ENCODE measurements around the gene PCDHGA7. TPM values are rescaled to one million over a fixed set of nuclear protein-coding genes. Genes with fewer than 3 reads are reported as not detected.
A peak's percentile ranks its signal among the peaks of the same experiment; 100 is the strongest.
"Not testable (repeated sequence)": the region's sequence is repeated elsewhere in the genome, so short reads cannot be mapped to it uniquely, and the experiment has no call there.

PCDHGA7 gene
- polyA plus RNA-seq, 1 donor (not counting 4 experiments of a cell fraction or from before 2014, with no cell fraction given) = 0.13 TPM

GRCh38 chr5:141384471-141385267, 2.1 kb downstream of the PCDHGA7 start:
- dilution Hi-C loops (cut with MboI; ENCODE audit: extremely low pct_ligation_motif_present, low sequenced_read_pairs) = no loop called here
- DNase-seq (ENCODE audit: low read depth, low spot score) (no peak), FAIRE-seq (no peak)
- TF ChIP-seq CTCF (optimal IDR thresholded peaks at IDR 0.05 in 1 of 3, IDR thresholded peaks at IDR 0.05 in 1 of 3, conservative IDR thresholded peaks at IDR 0.05 in 1 of 3; ENCODE audit: extremely low read depth in 1 of 3, insufficient read depth in 2 of 3, low read length in 3 of 3) (no peak), EZH2 (IDR thresholded peaks at IDR 0.05; ENCODE audit: low read length) (no peak)
- H3K79me2 ChIP-seq (ENCODE audit: control insufficient read depth, insufficient read depth, low read length) = no peaks in the 10 kb centered on the region
- no peaks in the 10 kb centered on the region for H3K36me3 ChIP-seq (ENCODE audit: control insufficient read depth in 2 of 2, extremely low read depth in 1 of 2, insufficient read depth in 2 of 2, low read length in 2 of 2)
- peaks cover 12% of the 10 kb centered on the region for H3K9me3 ChIP-seq (ENCODE audit: control insufficient read depth, low read depth, low read length)
- no peak overlapping the region for H3K27ac ChIP-seq (ENCODE audit: control insufficient read depth, insufficient read depth, low read length)
- H3K4me1 ChIP-seq (ENCODE audit: control insufficient read depth, extremely low read depth, insufficient read depth, low read length) = no peaks in the 10 kb centered on the region
- H3K9me1 ChIP-seq (ENCODE audit: control insufficient read depth, extremely low read depth, insufficient read depth, low read length) = no peaks in the 10 kb centered on the region
- H3K4me3 ChIP-seq (ENCODE audit: control insufficient read depth in 2 of 3, extremely low read depth in 1 of 3, insufficient read depth in 2 of 3, low read depth in 1 of 3, low read length in 3 of 3) = no peak overlapping the region
- no peak overlapping the region for H3K4me2 ChIP-seq (ENCODE audit: control insufficient read depth, extremely low read depth, insufficient read depth, low read depth, low read length)
- no peak overlapping the region for H3K9ac ChIP-seq (ENCODE audit: control insufficient read depth, extremely low read depth, insufficient read depth, low read length)
- peaks cover 8% of the 10 kb centered on the region for H3K27me3 ChIP-seq (ENCODE audit: control insufficient read depth, extremely low read depth, insufficient read depth, low read length)
- no peaks in the 10 kb centered on the region for H4K20me1 ChIP-seq (ENCODE audit: control insufficient read depth, extremely low read depth, insufficient read depth, low read length)
- H2AFZ ChIP-seq (ENCODE audit: control insufficient read depth, low read length) = no peak overlapping the region

GRCh38 chr5:141387557-141388311, 5.2 kb downstream of the PCDHGA7 start, which contains the start of gene PCDHGB4:
Gene PCDHGB4, plus strand, starts transcription at chr5:141387698. Its CDS starts 187 bp downstream, at chr5:141387885.
- H3K4me2 ChIP-seq (ENCODE audit: control insufficient read depth, extremely low read depth, insufficient read depth, low read depth, low read length); H2AFZ ChIP-seq (ENCODE audit: control insufficient read depth, low read length); H3K79me2 ChIP-seq (ENCODE audit: control insufficient read depth, insufficient read depth, low read length); dilution Hi-C loops (cut with MboI; ENCODE audit: extremely low pct_ligation_motif_present, low sequenced_read_pairs); H4K20me1 ChIP-seq (ENCODE audit: control insufficient read depth, extremely low read depth, insufficient read depth, low read length); H3K9me1 ChIP-seq (ENCODE audit: control insufficient read depth, extremely low read depth, insufficient read depth, low read length); H3K27ac ChIP-seq (ENCODE audit: control insufficient read depth, insufficient read depth, low read length); H3K36me3 ChIP-seq (ENCODE audit: control insufficient read depth in 2 of 2, extremely low read depth in 1 of 2, insufficient read depth in 2 of 2, low read length in 2 of 2); DNase-seq (ENCODE audit: low read depth, low spot score); H3K9ac ChIP-seq (ENCODE audit: control insufficient read depth, extremely low read depth, insufficient read depth, low read length); H3K27me3 ChIP-seq (ENCODE audit: control insufficient read depth, extremely low read depth, insufficient read depth, low read length); H3K4me1 ChIP-seq (ENCODE audit: control insufficient read depth, extremely low read depth, insufficient read depth, low read length): not testable (repeated sequence)
- H3K4me3 ChIP-seq (ENCODE audit: control insufficient read depth in 2 of 3, extremely low read depth in 1 of 3, insufficient read depth in 2 of 3, low read depth in 1 of 3, low read length in 3 of 3) = peak within 1 kb of the TSS in 2 of 3 experiments; percentile 23 to 34
- peaks cover 19% of the 10 kb centered on the region for H3K9me3 ChIP-seq (ENCODE audit: control insufficient read depth, low read depth, low read length)
- peak; percentile 34 for FAIRE-seq
- peak in 2 of 3 experiments; percentile 47 to 64 for TF ChIP-seq CTCF (optimal IDR thresholded peaks at IDR 0.05 in 1 of 3, IDR thresholded peaks at IDR 0.05 in 1 of 3, conservative IDR thresholded peaks at IDR 0.05 in 1 of 3; ENCODE audit: extremely low read depth in 1 of 3, insufficient read depth in 2 of 3, low read length in 3 of 3)

All from keratinocyte (primary cell).